GM12878 (cell line): ENCODE measurements around the gene RAB11A. TPM values are rescaled to one million over a fixed set of nuclear protein-coding genes. Genes with fewer than 3 reads are reported as not detected.

ENCODE experiments used
- ATF3 ChIP-seq: IDR thresholded peaks from 2 replicates; pipeline ENCODE4 v1.6.1; 2011; ENCODE audit warnings: low read depth, mild to moderate bottlenecking, low read length, moderate library complexity, borderline replicate concordance; ENCODE audit errors: extremely low read depth
- ATF7 ChIP-seq: fragments of 450-650 bp; IDR thresholded peaks from 2 replicates; pipeline ENCODE4 v1.6.1; 2016; ENCODE audit warnings: low read depth, mild to moderate bottlenecking
- BCL11A ChIP-seq: IDR thresholded peaks from 2 replicates; pipeline ENCODE4 v1.6.1; 2011; ENCODE audit warnings: low read depth, low read length
- BHLHE40 ChIP-seq, 2 experiments: fragments of 450-650 bp in 1 of 2; IDR thresholded peaks; 2 replicates each; pipeline ENCODE4 v1.6.1; 2011 to 2017; ENCODE audit warnings: low read depth in 2 of 2, borderline replicate concordance in 1 of 2, improper control_type of control experiment in 1 of 2, low read length in 1 of 2, mild to moderate bottlenecking in 1 of 2
- CREM ChIP-seq: IDR thresholded peaks from 2 replicates; pipeline ENCODE4 v1.6.1; 2014; ENCODE audit warnings: antibody characterized with exemption, low read depth
- EGR1 ChIP-seq, 2 experiments: IDR thresholded peaks; 1 replicate in 1 of 2; 2 replicates in 1 of 2; pipeline ENCODE4 v1.6.1; 2011 to 2012; ENCODE audit warnings: low read depth in 2 of 2, low read length in 2 of 2, borderline replicate concordance in 1 of 2, mild to moderate bottlenecking in 1 of 2, moderate library complexity in 1 of 2
- ELK1 ChIP-seq: IDR thresholded peaks from 2 replicates; pipeline ENCODE4 v1.6.1; 2012; ENCODE audit warnings: low read depth, low read length, improper control_type of control experiment
- GATAD2B ChIP-seq: fragments of 450-650 bp; conservative IDR thresholded peaks from 2 replicates; pipeline ENCODE4 v1.6.1; 2017; ENCODE audit warnings: low read depth, mild to moderate bottlenecking, moderate library complexity
- HSF1 ChIP-seq: fragments of 150-350 bp; IDR thresholded peaks from 2 replicates; pipeline ENCODE4 v1.6.1; 2014; ENCODE audit warnings: mild to moderate bottlenecking, low read depth, low read length
- IRF3 ChIP-seq: fragments of 450-650 bp; IDR thresholded peaks from 2 replicates; pipeline ENCODE4 v1.6.1; 2014; ENCODE audit warnings: mild to moderate bottlenecking
- MLLT1 ChIP-seq: fragments of 450-650 bp; IDR thresholded peaks from 2 replicates; pipeline ENCODE4 v1.6.1; 2016; ENCODE audit warnings: mild to moderate bottlenecking
- NBN ChIP-seq: fragments of 450-650 bp; IDR thresholded peaks from 2 replicates; pipeline ENCODE4 v1.6.1; 2016
- NR2C1 ChIP-seq: fragments of 450-650 bp; IDR thresholded peaks from 2 replicates; pipeline ENCODE4 v1.6.1; 2017; ENCODE audit warnings: antibody characterized with exemption, mild to moderate bottlenecking, moderate library complexity
- PML ChIP-seq: IDR thresholded peaks from 2 replicates; pipeline ENCODE4 v1.6.1; 2012; ENCODE audit warnings: low read length, inconsistent platforms
- POLR2A ChIP-seq: IDR thresholded peaks from 2 replicates; pipeline ENCODE4 v1.6.1; 2011; ENCODE audit warnings: low read depth, mild to moderate bottlenecking, low read length
- RB1 ChIP-seq: fragments of 450-650 bp; formaldehyde crosslinking; IDR thresholded peaks from 2 replicates; pipeline ENCODE4 v1.6.1; 2017; ENCODE audit warnings: mild to moderate bottlenecking, borderline replicate concordance
- SP1 ChIP-seq: IDR thresholded peaks from one replicate; pipeline ENCODE4 v1.6.1; 2011; ENCODE audit warnings: low read depth, low read length
- SREBF1 ChIP-seq: IDR thresholded peaks from 2 replicates; pipeline ENCODE4 v1.6.1; 2012; ENCODE audit warnings: mild to moderate bottlenecking, low read length
- TAF1 ChIP-seq: IDR thresholded peaks from 2 replicates; pipeline ENCODE4 v1.6.1; 2011; ENCODE audit warnings: mild to moderate bottlenecking, low read depth, low read length, borderline replicate concordance
- TCF7 ChIP-seq: IDR thresholded peaks from 2 replicates; pipeline ENCODE4 v1.6.1; 2014; ENCODE audit warnings: antibody characterized with exemption, borderline replicate concordance
- YBX1 ChIP-seq: fragments of 450-650 bp; IDR thresholded peaks from 2 replicates; pipeline ENCODE4 v1.6.1; 2016; ENCODE audit warnings: antibody characterized with exemption
- ZBED1 ChIP-seq: IDR thresholded peaks from 2 replicates; pipeline ENCODE4 v1.6.1; 2016; ENCODE audit warnings: borderline replicate concordance
- ZBTB11 ChIP-seq: fragments of 450-650 bp; formaldehyde crosslinking; IDR thresholded peaks from 2 replicates; pipeline ENCODE4 v1.5.0; 2022; ENCODE audit warnings: mild to moderate bottlenecking, missing genetic modification characterization
- ZSCAN29 ChIP-seq: fragments of 450-650 bp; IDR thresholded peaks from 2 replicates; pipeline ENCODE4 v1.6.1; 2017; ENCODE audit warnings: mild to moderate bottlenecking, moderate library complexity
- polyA plus RNA-seq, 11 experiments: library from polyadenylated mRNA; depleted of rRNA in 4 of 11; unstranded in 6 of 11; stranded (reverse) in 5 of 11; fragments of >200 nt; fragmentation: Nextera tagmentation in 4 of 11; fragmentation: Illumina TruSeq in 1 of 11; extraction: Ambion mirVana in 4 of 11; extraction: Trizol in 1 of 11; gene quantifications; 1 replicate in 1 of 11; 2 replicates in 10 of 11; pipeline versions ENCODE4 v1.2.1 to v1.2.3, GENCODE V29; 2011 to 2016; ENCODE audit warnings: inconsistent platforms in 2 of 11, missing spikeins in 2 of 11, low read depth in 1 of 11
- total RNA-seq, 4 experiments: library from RNA; depleted of rRNA in 3 of 4; stranded (reverse); fragments of >200 nt in 3 of 4; fragmentation: Illumina TruSeq in 1 of 4; extraction: Trizol in 1 of 4; gene quantifications; 2 replicates each; pipeline versions ENCODE4 v1.2.1 to v1.2.3, GENCODE V29; 2013 to 2021

RAB11A gene
- total and polyA plus RNA-seq, 10 of the 15 experiments (the other 5 are each of a cell fraction or from before 2014, with no cell fraction given), result 128 to 387 (median 224) TPM

GRCh38 chr15:65920825-65921309 lies 51.6 kb downstream of the RAB11A start (continued):
- TF ChIP-seq HSF1 (no peak), ZBTB11 (CRISPR knock-in tag) (no peak), ELK1 (no peak), ATF7 (peak; percentile 87), SREBF1 (no peak), IRF3 (no peak), GATAD2B (peak; percentile 65), EGR1 (IDR thresholded peaks at IDR 0.05; ENCODE audit: borderline replicate concordance in 1 of 2, low read depth in 2 of 2, low read length in 2 of 2) (0 out of 3 replicates have a peak, but pooled peaks of 1 of the 2 experiments have one; percentile 19), RB1 (no peak), TCF7 (no peak; the same call in 1 of the 2 replicates), ATF3 (no peak), ZBED1 (no peak), TAF1 (no peak), MLLT1 (peak; percentile 49), NBN (peak; percentile 72; the same call in 1 of the 2 replicates), POLR2A (no peak), ZSCAN29 (no peak), NR2C1 (no peak), PML (no peak), CREM (peak; percentile 35; the same call in 1 of the 2 replicates), BCL11A (peak; percentile 65; the same call in 1 of the 2 replicates), YBX1 (no peak), SP1 (peak; percentile 27), BHLHE40 (IDR thresholded peaks at IDR 0.05; ENCODE audit: borderline replicate concordance in 1 of 2, low read depth in 2 of 2, low read length in 1 of 2) (peak; percentile 31 to 48; a peak in 2 of 4 replicates)
